PC-9 (cell line): ENCODE data around the gene NTNG1. TPM values are rescaled to one million over a fixed set of nuclear protein-coding genes. Genes with fewer than 3 reads are reported as not detected.

Source experiments
- BruUV-seq: library from RNA; stranded (reverse); fragments of 400-500 nt; replicated peaks from 2 replicates; lab custom pipeline; 2021; lab: Mats Ljungman, UMichigan
- CTCF ChIA-PET: fragments of 300-600 bp; sonication (Branson Sonifier 250); formaldehyde crosslinking; loops from one replicate; lab custom pipeline; 2022; ENCODE audit warnings: antibody characterized with exemption; lab: Charles Lee
- POLR2A ChIA-PET: fragments of 300-600 bp; sonication (Branson Sonifier 250); formaldehyde crosslinking; loops from one replicate; lab custom pipeline; 2022; ENCODE audit warnings: antibody characterized with exemption; ENCODE audit not compliant: unreplicated experiment; lab: Charles Lee
- DNase-seq, 2 experiments: peaks; one replicate each; pipeline versions ENCODE4 v3.0.0 to v3.0.0-alpha.2; 2015 to 2022; ENCODE audit warnings: mixed read lengths in 1 of 2
- H2AFZ ChIP-seq: fragments of 200-600 bp; sonication (generic); 2 replicates; pipeline ENCODE4 v1.8.1; 2017; ENCODE audit warnings: antibody characterized with exemption
- H3F3A ChIP-seq: fragments of 200-600 bp; sonication (generic); 2 replicates; pipeline ENCODE4 v1.8.1; 2017; ENCODE audit warnings: antibody characterized with exemption, mild to moderate bottlenecking, low read depth; ENCODE audit not compliant: insufficient read depth
- H3K27ac ChIP-seq: fragments of 200-600 bp; sonication (generic); 2 replicates; pipeline ENCODE4 v1.6.1; 2016; ENCODE audit warnings: mixed run types
- H3K27me3 ChIP-seq: fragments of 200-600 bp; sonication (generic); 2 replicates; pipeline ENCODE4 v1.6.1; 2016; ENCODE audit warnings: low read depth, mixed run types; ENCODE audit not compliant: insufficient read depth
- H3K36me3 ChIP-seq: fragments of 200-600 bp; sonication (generic); 2 replicates; pipeline ENCODE4 v1.6.1; 2016; ENCODE audit warnings: low read depth, mixed run types
- H3K4me1 ChIP-seq: fragments of 200-600 bp; sonication (generic); replicated peaks from 2 replicates; pipeline ENCODE4 v1.6.1; 2016; ENCODE audit warnings: mixed run types; ENCODE audit not compliant: insufficient read depth
- H3K4me2 ChIP-seq: fragments of 200-600 bp; sonication (generic); 2 replicates; pipeline ENCODE4 v1.6.1; 2017; ENCODE audit warnings: mixed run types
- H3K4me3 ChIP-seq: fragments of 200-600 bp; sonication (generic); 2 replicates; pipeline ENCODE4 v1.6.1; 2016; ENCODE audit warnings: mixed run types
- H3K79me2 ChIP-seq: fragments of 200-600 bp; sonication (generic); 2 replicates; pipeline ENCODE4 v1.6.1; 2017; ENCODE audit warnings: low read depth, mixed run types
- H3K9me2 ChIP-seq: fragments of 200-600 bp; sonication (generic); 2 replicates; pipeline ENCODE4 v1.8.1; 2017; ENCODE audit warnings: mild to moderate bottlenecking; ENCODE audit not compliant: insufficient read depth
- H3K9me3 ChIP-seq: fragments of 200-600 bp; sonication (generic); 2 replicates; pipeline ENCODE4 v1.8.1; 2016; ENCODE audit warnings: low read depth; ENCODE audit not compliant: insufficient read depth
- H4K20me1 ChIP-seq: fragments of 200-600 bp; sonication (generic); 2 replicates; pipeline ENCODE4 v1.8.1; 2017; ENCODE audit not compliant: insufficient read depth
- CTCF ChIP-seq: fragments of 200-600 bp; sonication (generic); conservative IDR thresholded peaks from 2 replicates; pipeline ENCODE4 v1.6.1; 2017; ENCODE audit warnings: mixed run types, antibody characterized with exemption, mild to moderate bottlenecking, moderate library complexity
- EZH2 ChIP-seq: fragments of 200-600 bp; sonication (generic); IDR thresholded peaks from 2 replicates; pipeline ENCODE4 v1.8.0; 2017; ENCODE audit warnings: antibody characterized with exemption, low read depth
- intact Hi-C: fragments of 100-400 bp; cut with micrococcal nuclease; formaldehyde crosslinking; loops from one replicate; pipeline ENCODE4 v1.10.0; 2022; ENCODE audit not compliant: unreplicated experiment
- total RNA-seq: library from RNA; stranded (reverse); gene quantifications from 2 replicates; pipeline ENCODE4 v1.2.3, GENCODE V29; 2021

Gene NTNG1
- total RNA-seq, 1 experiment from 2014 or later = not detected

- Histone ChIP-seq H3K4me1 (no peaks in the 10 kb centered on the region), H3K9me2 (no peaks in the 10 kb centered on the region), H3K9me3 (no peaks in the 10 kb centered on the region), H3K4me3 (no peak overlapping the region), H3K36me3 (no peaks in the 10 kb centered on the region), H3F3A (no peaks in the 10 kb centered on the region), H4K20me1 (no peaks in the 10 kb centered on the region), H2AFZ (no peak overlapping the region), H3K79me2 (no peaks in the 10 kb centered on the region), H3K27me3 (no peaks in the 10 kb centered on the region), H3K4me2 (no peak overlapping the region), H3K27ac (no peak overlapping the region)
- ChIA-PET CTCF (no interaction called here), POLR2A (no interaction called here)
- BruUV-seq = no TSS peak
- TF ChIP-seq CTCF (peak; percentile 75), EZH2 (no peak)
- intact Hi-C loops = no loop called here
- peak in 1 of 2 experiments; percentile 52 for DNase-seq
Observed at GRCh38 chr1:107196973-107197562, 56.2 kb downstream of the NTNG1 start.

GRCh38 chr1:107198561-107198960, 57.7 kb downstream of the NTNG1 start:
- DNase-seq = no peak

GRCh38 chr1:107200631-107201030, 59.8 kb downstream of the NTNG1 start:
- no peak for DNase-seq
- no peak overlapping the region for H3K27ac ChIP-seq
- H3K27me3 ChIP-seq = no peaks in the 10 kb centered on the region
- no peaks in the 10 kb centered on the region for H3K79me2 ChIP-seq
- no peak overlapping the region for H3K4me3 ChIP-seq
- ChIA-PET CTCF (no interaction called here), POLR2A (no interaction called here)
- BruUV-seq = no TSS peak
- 0 out of 2 replicates have a peak, but pooled peaks cover 4% of the 10 kb centered on the region for H3K9me2 ChIP-seq
- no peak overlapping the region for H2AFZ ChIP-seq
- H3K4me1 ChIP-seq = no peaks in the 10 kb centered on the region
- H3K9me3 ChIP-seq = no peaks in the 10 kb centered on the region
- TF ChIP-seq EZH2 = no peak
- no peak for TF ChIP-seq CTCF
- H3K36me3 ChIP-seq = no peaks in the 10 kb centered on the region
- H3K4me2 ChIP-seq = no peak overlapping the region
- no peaks in the 10 kb centered on the region for H3F3A ChIP-seq
- no peaks in the 10 kb centered on the region for H4K20me1 ChIP-seq
- intact Hi-C loops = no loop called here

More at GRCh38 chr1:107198561-107198960, 57.7 kb downstream of the NTNG1 start:
- H3K27ac ChIP-seq = no peak overlapping the region
- no peaks in the 10 kb centered on the region for H4K20me1 ChIP-seq
- H3K79me2 ChIP-seq = no peaks in the 10 kb centered on the region
- CTCF ChIA-PET = no interaction called here
- H3K9me3 ChIP-seq = no peaks in the 10 kb centered on the region
- no peak overlapping the region for H3K4me3 ChIP-seq
- H3K4me1 ChIP-seq = no peaks in the 10 kb centered on the region
- no peak overlapping the region for H2AFZ ChIP-seq
- H3K36me3 ChIP-seq = no peaks in the 10 kb centered on the region
- H3K9me2 ChIP-seq = 0 out of 2 replicates have a peak, but pooled peaks cover 4% of the 10 kb centered on the region
- TF ChIP-seq CTCF = no peak
- no peak for TF ChIP-seq EZH2
- BruUV-seq = no TSS peak
- no peaks in the 10 kb centered on the region for H3K27me3 ChIP-seq
- no peak overlapping the region for H3K4me2 ChIP-seq
- intact Hi-C loops = no loop called here
- no peaks in the 10 kb centered on the region for H3F3A ChIP-seq
- POLR2A ChIA-PET = no interaction called here
